Measurements from ENCODE around the gene LGR5.
A peak's percentile ranks its signal among the peaks of the same experiment; 100 is the strongest.

LGR5 gene

DNA sequence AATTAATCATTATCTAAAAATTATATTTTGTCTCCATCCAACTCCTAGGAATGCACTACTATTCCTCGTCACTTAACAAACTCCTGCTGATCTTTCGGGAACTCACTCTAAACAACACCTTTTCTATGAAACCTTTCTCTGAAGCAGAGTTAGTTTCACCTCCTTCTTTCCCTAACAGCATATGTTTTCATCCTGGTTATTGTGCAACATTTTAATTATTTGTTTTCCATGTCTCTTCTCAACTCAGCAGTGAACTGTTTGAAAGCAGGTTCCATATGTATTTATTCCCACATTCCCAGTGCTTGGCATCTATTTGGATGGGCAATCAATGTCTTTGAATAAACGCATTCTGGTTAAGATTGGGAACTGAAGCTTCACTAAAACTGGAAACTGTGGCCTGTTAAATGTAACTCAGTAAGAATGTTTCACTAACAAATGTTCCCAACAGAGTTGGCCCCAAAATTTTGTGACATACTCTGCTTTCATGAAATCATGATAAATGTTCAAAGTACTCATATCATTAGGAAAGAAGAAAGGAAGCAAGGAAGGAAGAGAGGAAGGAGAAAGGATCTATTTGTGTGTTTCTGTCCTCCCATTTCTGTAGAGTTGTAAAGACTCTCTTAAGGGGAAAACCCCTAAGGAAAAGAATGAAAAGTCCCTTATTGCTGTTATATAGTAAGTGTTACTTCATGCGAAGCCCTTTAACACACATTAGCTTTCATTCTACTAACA, 13.9 kb upstream of the LGR5 start:
- Histone ChIP-seq H3K4me3 (ENCODE audit: control insufficient read depth in 1 of 7, extremely low read depth in 1 of 7, insufficient read depth in 4 of 7, low read depth in 2 of 7, low read length in 6 of 7) (no peak overlapping the region), H3K9me3 (ENCODE audit: control extremely low read depth in 1 of 5, control insufficient read depth in 4 of 5, insufficient read depth in 2 of 5, low read depth in 1 of 5, low read length in 4 of 5) (peaks cover 0 to 7% (median 3%) of the 10 kb centered on the region in 5 experiments), H3K27ac (ENCODE audit: insufficient read depth in 1 of 2, low read depth in 1 of 2, low read length in 2 of 2, poor library complexity in 1 of 2, severe bottlenecking in 2 of 2) (no peak overlapping the region), H3K36me3 (ENCODE audit: control insufficient read depth in 4 of 4, insufficient read depth in 4 of 4, low read length in 3 of 4) (no peaks in the 10 kb centered on the region), H3K27me3 (replicated peaks in 2 of 5; ENCODE audit: control insufficient read depth in 4 of 5, insufficient read depth in 5 of 5, low read length in 4 of 5) (no peaks in the 10 kb centered on the region), H3K4me1 (ENCODE audit: control extremely low read depth in 1 of 4, control insufficient read depth in 4 of 4, insufficient read depth in 4 of 4, low read length in 3 of 4) (no peaks in the 10 kb centered on the region)
- CTCF ChIA-PET, result interaction anchor here (1.0 to 1.4 kb wide), 3 partner anchors 10 to 119 kb away, joined by 3 to 5 read pairs (median 5); no protein-coding TSS in a partner anchor
- 100% methylated on average over 2 of the region's 4 CpGs for WGBS (ENCODE audit: insufficient coverage)
- DNase-seq, result no peak
- POLR2A ChIA-PET, result no interaction called here

DNA sequence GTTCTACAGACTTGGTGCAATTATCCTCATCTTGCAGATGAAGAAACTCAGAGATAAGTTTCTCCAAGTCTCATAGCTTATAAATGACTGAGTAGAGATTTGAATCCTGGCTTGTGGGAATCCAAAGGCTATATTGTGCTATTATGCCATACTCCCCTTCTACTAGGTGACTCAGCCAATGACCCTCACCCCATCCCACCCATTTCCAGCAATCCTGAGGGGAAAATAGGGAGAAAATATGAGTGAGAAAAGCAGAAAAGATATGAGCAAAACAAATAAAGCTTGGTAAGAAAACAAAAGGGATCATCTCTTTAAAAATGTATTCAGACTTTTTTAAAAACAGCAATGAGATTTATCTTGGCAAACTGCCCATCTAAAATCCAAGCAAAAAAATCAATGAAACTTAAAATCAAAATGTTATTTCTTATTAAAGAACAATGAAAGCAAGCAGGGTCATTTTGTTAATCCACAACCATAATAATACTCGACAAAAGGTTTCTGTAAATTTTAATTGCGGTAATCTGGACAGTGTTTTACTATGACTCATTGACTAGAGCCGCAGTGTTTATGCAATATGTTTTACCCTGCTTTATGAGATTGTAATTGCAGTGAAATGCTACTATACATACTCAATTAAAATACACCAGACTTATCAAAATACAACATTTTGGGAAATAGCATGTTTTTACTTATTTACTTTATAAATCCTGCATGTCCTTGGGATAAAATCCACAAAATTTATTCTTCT, 13.1 kb upstream of the LGR5 start:
- peaks cover 0 to 1% (median 0%) of the 10 kb centered on the region in 4 experiments for H3K4me1 ChIP-seq (ENCODE audit: control extremely low read depth in 1 of 4, control insufficient read depth in 4 of 4, insufficient read depth in 4 of 4, low read length in 3 of 4)

DNA sequence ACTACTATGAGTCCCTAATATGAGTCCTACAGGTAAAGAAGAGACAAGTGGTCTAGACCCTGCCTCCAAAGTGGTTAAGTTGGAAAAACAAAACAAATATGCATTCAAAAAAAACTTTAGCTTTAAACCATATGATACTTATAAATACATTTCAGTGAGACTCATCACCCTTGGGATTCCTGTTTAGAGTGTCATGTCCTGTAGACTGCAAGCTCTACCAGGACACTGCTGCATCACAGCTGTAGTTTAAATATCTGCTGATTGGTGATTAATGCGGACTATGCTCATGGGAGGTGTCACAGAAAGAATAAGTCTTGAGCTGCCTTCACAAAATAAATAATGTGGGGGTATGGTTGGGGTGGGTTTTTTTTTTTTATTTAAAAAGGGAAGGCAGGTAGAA, 8.8 kb upstream of the LGR5 start:
- WGBS (ENCODE audit: insufficient coverage), result no CpG with 5 or more reads among the region's 1 CpG
- H3K27ac ChIP-seq (ENCODE audit: insufficient read depth in 1 of 2, low read depth in 1 of 2, low read length in 2 of 2, poor library complexity in 1 of 2, severe bottlenecking in 2 of 2), result no peak overlapping the region
- ChIA-PET POLR2A (no interaction called here), CTCF (no interaction called here)
- H3K9me3 ChIP-seq (ENCODE audit: control extremely low read depth in 1 of 5, control insufficient read depth in 4 of 5, insufficient read depth in 2 of 5, low read depth in 1 of 5, low read length in 4 of 5), result peaks cover 0 to 6% (median 3%) of the 10 kb centered on the region in 5 experiments
- no peak overlapping the region for H3K4me3 ChIP-seq (ENCODE audit: control insufficient read depth in 1 of 7, extremely low read depth in 1 of 7, insufficient read depth in 4 of 7, low read depth in 2 of 7, low read length in 6 of 7)
- H3K4me1 ChIP-seq (ENCODE audit: control extremely low read depth in 1 of 4, control insufficient read depth in 4 of 4, insufficient read depth in 4 of 4, low read length in 3 of 4), result peaks cover 0 to 7% (median 3%) of the 10 kb centered on the region in 4 experiments
- H3K27me3 ChIP-seq (replicated peaks in 2 of 5; ENCODE audit: control insufficient read depth in 4 of 5, insufficient read depth in 5 of 5, low read length in 4 of 5), result no peaks in the 10 kb centered on the region
- H3K36me3 ChIP-seq (ENCODE audit: control insufficient read depth in 4 of 4, insufficient read depth in 4 of 4, low read length in 3 of 4), result no peaks in the 10 kb centered on the region
- no peak for DNase-seq

More for the DNA sequence above, 13.1 kb upstream of the LGR5 start:
- no peaks in the 10 kb centered on the region for H3K9me3 ChIP-seq (ENCODE audit: control extremely low read depth in 1 of 5, control insufficient read depth in 4 of 5, insufficient read depth in 2 of 5, low read depth in 1 of 5, low read length in 4 of 5)
- ChIA-PET POLR2A (no interaction called here), CTCF (interaction anchor here (1.0 to 1.4 kb wide), 3 partner anchors 11 to 118 kb away, joined by 3 to 5 read pairs (median 5); no protein-coding TSS in a partner anchor)
- H3K4me3 ChIP-seq (ENCODE audit: control insufficient read depth in 1 of 7, extremely low read depth in 1 of 7, insufficient read depth in 4 of 7, low read depth in 2 of 7, low read length in 6 of 7), result no peak overlapping the region
- no CpG with 5 or more reads among the region's 3 CpGs for WGBS (ENCODE audit: insufficient coverage)
- H3K27ac ChIP-seq (ENCODE audit: insufficient read depth in 1 of 2, low read depth in 1 of 2, low read length in 2 of 2, poor library complexity in 1 of 2, severe bottlenecking in 2 of 2), result no peak overlapping the region
- DNase-seq, result no peak
- H3K36me3 ChIP-seq (ENCODE audit: control insufficient read depth in 4 of 4, insufficient read depth in 4 of 4, low read length in 3 of 4), result no peaks in the 10 kb centered on the region
- H3K27me3 ChIP-seq (replicated peaks in 2 of 5; ENCODE audit: control insufficient read depth in 4 of 5, insufficient read depth in 5 of 5, low read length in 4 of 5), result no peaks in the 10 kb centered on the region

DNA sequence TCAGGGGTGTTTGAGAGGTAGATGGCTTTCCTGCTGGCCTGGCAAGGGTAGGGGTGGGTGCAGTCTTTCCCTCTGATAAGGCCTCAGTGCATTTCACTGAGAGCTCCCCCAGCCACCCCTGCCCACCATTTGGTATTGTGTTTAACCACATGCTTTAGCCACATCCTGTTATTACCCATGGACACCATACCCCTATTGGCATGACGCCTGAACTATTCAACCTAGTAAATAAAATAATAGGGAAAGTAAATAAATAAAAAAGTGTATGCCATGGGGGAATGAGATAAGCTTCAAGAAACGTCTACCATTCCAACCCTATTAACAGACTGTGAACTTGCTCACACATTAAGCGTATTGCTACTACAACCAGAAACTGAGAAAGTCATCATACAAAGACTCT, 7.6 kb upstream of the LGR5 start:
- CTCF ChIA-PET, result interaction anchor here (2.1 kb wide), 1 partner anchor 16 kb away, joined by 6 read pairs; no protein-coding TSS in a partner anchor
- WGBS (ENCODE audit: insufficient coverage), result 100% methylated on average over 1 of the region's 3 CpGs
- POLR2A ChIA-PET, result no interaction called here
- no peak overlapping the region for H3K4me3 ChIP-seq (ENCODE audit: control insufficient read depth in 1 of 7, extremely low read depth in 1 of 7, insufficient read depth in 4 of 7, low read depth in 2 of 7, low read length in 6 of 7)
- peaks cover 0 to 11% (median 0%) of the 10 kb centered on the region in 5 experiments for H3K27me3 ChIP-seq (replicated peaks in 2 of 5; ENCODE audit: control insufficient read depth in 4 of 5, insufficient read depth in 5 of 5, low read length in 4 of 5)
- no peak overlapping the region for H3K27ac ChIP-seq (ENCODE audit: insufficient read depth in 1 of 2, low read depth in 1 of 2, low read length in 2 of 2, poor library complexity in 1 of 2, severe bottlenecking in 2 of 2)
- peak in 1 of 3 donors; percentile 23 for DNase-seq
- peaks cover 0 to 18% (median 10%) of the 10 kb centered on the region in 5 experiments for H3K9me3 ChIP-seq (ENCODE audit: control extremely low read depth in 1 of 5, control insufficient read depth in 4 of 5, insufficient read depth in 2 of 5, low read depth in 1 of 5, low read length in 4 of 5)
- peaks cover 0 to 7% (median 3%) of the 10 kb centered on the region in 4 experiments for H3K4me1 ChIP-seq (ENCODE audit: control extremely low read depth in 1 of 4, control insufficient read depth in 4 of 4, insufficient read depth in 4 of 4, low read length in 3 of 4)
- no peaks in the 10 kb centered on the region for H3K36me3 ChIP-seq (ENCODE audit: control insufficient read depth in 4 of 4, insufficient read depth in 4 of 4, low read length in 3 of 4)

DNA sequence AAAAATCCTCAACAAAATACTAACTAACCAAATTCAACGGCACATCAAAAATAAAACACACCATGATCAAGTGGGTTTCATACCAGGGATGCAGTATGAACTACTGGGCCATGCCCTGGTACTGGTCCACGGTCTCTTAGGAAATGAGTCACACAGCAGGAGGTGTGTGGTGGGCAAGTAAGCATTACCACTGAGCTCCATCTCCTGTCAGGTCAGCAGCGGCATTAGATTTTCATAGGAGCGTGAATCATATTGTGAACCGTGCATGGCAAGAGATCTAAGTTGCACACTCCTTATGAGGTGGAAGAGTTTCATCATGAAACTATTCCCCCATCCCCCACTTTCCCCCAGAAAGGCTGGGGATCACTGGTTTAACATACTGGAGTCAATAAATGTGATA, 6.7 kb upstream of the LGR5 start:
- Histone ChIP-seq H3K36me3 (ENCODE audit: control insufficient read depth in 4 of 4, insufficient read depth in 4 of 4, low read length in 3 of 4) (no peaks in the 10 kb centered on the region), H3K9me3 (ENCODE audit: control extremely low read depth in 1 of 5, control insufficient read depth in 4 of 5, insufficient read depth in 2 of 5, low read depth in 1 of 5, low read length in 4 of 5) (peaks cover 0 to 23% (median 10%) of the 10 kb centered on the region in 5 experiments), H3K27ac (ENCODE audit: insufficient read depth in 1 of 2, low read depth in 1 of 2, low read length in 2 of 2, poor library complexity in 1 of 2, severe bottlenecking in 2 of 2) (no peak overlapping the region), H3K27me3 (replicated peaks in 2 of 5; ENCODE audit: control insufficient read depth in 4 of 5, insufficient read depth in 5 of 5, low read length in 4 of 5) (peaks cover 0 to 20% (median 1%) of the 10 kb centered on the region in 5 experiments), H3K4me1 (ENCODE audit: control extremely low read depth in 1 of 4, control insufficient read depth in 4 of 4, insufficient read depth in 4 of 4, low read length in 3 of 4) (peaks cover 0 to 7% (median 3%) of the 10 kb centered on the region in 4 experiments), H3K4me3 (ENCODE audit: control insufficient read depth in 1 of 7, extremely low read depth in 1 of 7, insufficient read depth in 4 of 7, low read depth in 2 of 7, low read length in 6 of 7) (no peak overlapping the region)
- POLR2A ChIA-PET, result no interaction called here
- DNase-seq, result no peak
- WGBS (ENCODE audit: insufficient coverage), result 95% methylated on average over 4 of the region's 5 CpGs
- CTCF ChIA-PET, result interaction anchor here (2.1 kb wide), 1 partner anchor 17 kb away, joined by 6 read pairs; no protein-coding TSS in a partner anchor

DNA sequence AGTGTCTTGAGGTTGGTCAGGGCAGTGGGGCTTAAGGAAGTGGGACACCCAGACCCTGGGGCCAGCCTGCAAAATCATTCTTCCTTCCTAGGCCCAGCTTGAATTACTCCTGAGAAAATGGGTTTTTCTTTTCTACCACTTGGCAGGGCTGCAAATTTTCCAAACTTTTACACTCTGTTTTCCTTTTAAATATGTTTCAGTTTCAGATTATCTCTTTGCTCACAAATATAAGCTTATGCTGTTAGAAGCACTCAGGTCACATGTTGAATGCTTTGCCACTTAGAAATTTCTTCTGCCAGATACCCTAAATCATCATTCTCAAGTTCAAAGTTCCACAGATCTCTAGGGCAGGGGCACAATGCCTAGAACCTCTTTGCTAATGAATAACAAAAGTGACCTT, 2.9 kb upstream of the LGR5 start:
- Histone ChIP-seq H3K9me3 (ENCODE audit: control extremely low read depth in 1 of 5, control insufficient read depth in 4 of 5, insufficient read depth in 2 of 5, low read depth in 1 of 5, low read length in 4 of 5) (peaks cover 0 to 23% (median 10%) of the 10 kb centered on the region in 5 experiments), H3K36me3 (ENCODE audit: control insufficient read depth in 4 of 4, insufficient read depth in 4 of 4, low read length in 3 of 4) (no peaks in the 10 kb centered on the region), H3K4me1 (ENCODE audit: control extremely low read depth in 1 of 4, control insufficient read depth in 4 of 4, insufficient read depth in 4 of 4, low read length in 3 of 4) (peaks cover 4 to 35% (median 31%) of the 10 kb centered on the region in 4 experiments), H3K27me3 (replicated peaks in 2 of 5; ENCODE audit: control insufficient read depth in 4 of 5, insufficient read depth in 5 of 5, low read length in 4 of 5) (peaks cover 5 to 54% (median 13%) of the 10 kb centered on the region in 5 experiments), H3K27ac (ENCODE audit: insufficient read depth in 1 of 2, low read depth in 1 of 2, low read length in 2 of 2, poor library complexity in 1 of 2, severe bottlenecking in 2 of 2) (no peak overlapping the region), H3K4me3 (ENCODE audit: control insufficient read depth in 1 of 7, extremely low read depth in 1 of 7, insufficient read depth in 4 of 7, low read depth in 2 of 7, low read length in 6 of 7) (no peak overlapping the region)
- no peak for DNase-seq
- POLR2A ChIA-PET, result no interaction called here
- CTCF ChIA-PET, result no interaction called here
